GM19043 (cell line): ENCODE data around the gene PNMT.

Experiments
- ATAC-seq: cut with Tn5 transposase; IDR thresholded peaks from one replicate; pipeline ENCODE4 v1.9.1; 2021; ENCODE audit warnings: low read depth; ENCODE audit not compliant: unreplicated experiment

The PNMT gene

GRCh38 chr17:39652587-39653315 lies 15.5 kb upstream of the PNMT start:
- ATAC-seq, result no peak

GRCh38 chr17:39653316-39653661 lies 15.0 kb upstream of the PNMT start:
- ATAC-seq, result no peak

DNA sequence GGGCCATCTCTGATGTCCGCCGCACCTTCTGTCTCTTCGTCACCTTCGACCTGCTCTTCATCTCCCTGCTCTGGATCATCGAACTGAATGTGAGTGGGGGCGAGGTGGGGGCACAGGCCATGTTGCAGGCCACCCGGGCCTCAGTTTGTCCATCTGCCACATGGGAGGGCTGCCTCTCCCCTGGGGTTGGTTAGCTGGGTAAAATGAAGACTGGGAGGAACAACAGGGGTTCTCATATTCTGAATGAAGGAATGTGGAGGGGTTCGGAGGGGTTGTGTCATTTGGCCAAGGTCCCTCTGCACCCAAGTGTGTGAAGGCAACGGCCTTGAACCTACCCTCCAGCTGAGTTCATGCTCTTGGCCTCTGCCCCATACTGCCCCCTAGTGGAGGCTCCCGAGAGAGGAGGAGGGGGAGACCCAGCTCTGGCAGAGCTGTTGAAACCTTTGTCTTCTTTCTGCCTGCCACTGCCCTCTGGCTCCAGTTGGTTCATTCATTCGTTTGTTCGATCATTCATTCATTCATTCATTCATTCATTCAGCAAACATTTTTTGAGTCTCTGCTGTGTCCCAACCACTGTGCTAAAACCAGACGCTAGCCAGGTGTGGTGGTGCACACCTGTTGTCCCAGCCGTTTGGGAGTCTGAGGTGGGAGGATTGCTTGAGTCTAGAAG lies 14.5 kb upstream of the PNMT start:
- ATAC-seq, result no peak

- no peak for ATAC-seq
Measured at GRCh38 chr17:39655105-39655504, 13.1 kb upstream of the PNMT start.

GRCh38 chr17:39658346-39658745 lies 9.9 kb upstream of the PNMT start:
- ATAC-seq, result no peak

DNA sequence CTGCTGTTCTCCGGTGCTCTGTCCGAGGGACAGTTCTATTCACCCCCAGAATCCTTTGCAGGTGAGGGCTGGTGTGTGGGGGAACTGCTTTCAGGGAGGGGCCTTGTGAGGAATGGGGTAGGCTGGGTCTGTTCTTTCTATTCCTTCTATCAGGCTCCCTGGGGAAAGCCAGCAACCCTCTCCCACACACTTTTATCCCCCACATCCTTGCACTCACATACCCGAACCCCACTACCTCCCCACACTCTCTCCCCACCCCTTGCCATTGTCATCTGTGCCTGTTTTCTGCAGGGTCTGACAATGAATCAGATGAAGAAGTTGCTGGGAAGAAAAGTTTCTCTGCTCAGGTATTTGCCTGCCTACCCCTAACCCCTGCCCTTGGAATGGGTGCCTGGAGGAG lies 9.5 kb upstream of the PNMT start:
- ATAC-seq, result no peak

- no peak for ATAC-seq
Measured at GRCh38 chr17:39659279-39660010, 8.8 kb upstream of the PNMT start.

- ATAC-seq, result no peak
Measured at GRCh38 chr17:39660011-39660360, 8.3 kb upstream of the PNMT start.

GRCh38 chr17:39660397-39661385 lies 7.6 kb upstream of the PNMT start:
- ATAC-seq, result no peak

GRCh38 chr17:39661744-39662541 lies 6.3 kb upstream of the PNMT start:
- no peak for ATAC-seq

GRCh38 chr17:39662551-39663339 lies 5.5 kb upstream of the PNMT start:
- ATAC-seq, result no peak

DNA sequence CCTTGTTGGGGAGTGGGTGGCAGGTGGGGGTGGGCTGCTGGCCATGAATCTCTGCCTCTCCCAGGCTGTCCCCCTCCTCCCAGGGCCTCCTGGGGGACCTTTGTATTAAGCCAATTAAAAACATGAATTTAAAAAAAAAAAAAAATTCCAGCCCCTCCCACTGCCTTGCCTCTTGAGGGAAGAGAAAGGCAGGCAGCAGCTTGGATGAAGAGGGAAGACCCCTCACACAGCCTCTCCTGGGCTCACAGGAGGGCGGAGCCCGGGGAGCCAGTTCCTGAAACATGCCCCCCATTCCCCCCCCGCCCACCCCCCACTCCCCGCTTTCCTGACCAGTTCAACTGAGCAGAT lies 4.9 kb upstream of the PNMT start:
- ATAC-seq, result no peak

DNA sequence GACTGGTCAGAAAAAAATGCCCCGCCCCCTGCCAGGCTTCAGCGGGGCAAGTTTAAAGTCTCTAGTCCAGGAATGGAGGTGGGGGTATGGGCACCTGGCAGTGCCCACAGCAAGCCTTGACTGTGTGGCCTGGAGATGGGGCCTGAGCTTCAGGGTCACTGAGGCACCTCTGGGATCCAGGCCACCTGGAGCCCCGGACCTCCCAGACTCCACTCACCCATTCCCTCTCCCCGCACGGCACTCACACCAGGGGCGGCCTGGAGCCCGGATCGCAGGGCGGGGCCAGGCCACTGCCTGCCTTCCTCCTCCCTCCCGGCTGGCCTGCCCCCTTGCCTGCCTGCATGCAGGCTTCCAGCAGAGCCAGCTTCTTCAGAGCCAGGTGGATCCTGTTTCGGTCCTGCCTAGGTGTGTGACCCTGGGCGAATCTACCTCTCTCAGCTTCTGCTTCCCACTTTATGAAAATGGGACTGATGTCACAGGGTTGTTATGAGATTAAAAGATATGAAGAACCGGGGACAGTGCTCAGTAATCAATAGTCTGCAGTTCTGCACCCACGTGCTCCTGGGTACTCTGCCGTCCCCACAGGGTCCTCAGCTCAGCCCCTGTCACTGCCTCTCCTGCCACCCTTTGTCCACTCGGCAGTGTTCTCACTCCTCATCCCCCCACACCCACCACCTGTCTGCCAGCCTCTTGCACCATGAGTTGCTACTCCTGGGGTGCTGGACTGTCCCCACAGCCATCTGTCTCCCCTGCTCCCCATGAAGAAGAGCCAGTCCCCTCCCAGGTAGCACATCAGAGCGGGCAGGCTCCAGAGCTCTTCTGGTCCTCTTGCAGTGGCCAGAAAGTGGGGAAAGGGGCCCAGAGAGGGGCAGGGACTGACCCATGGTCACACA lies 4.3 kb upstream of the PNMT start:
- no peak for ATAC-seq

DNA sequence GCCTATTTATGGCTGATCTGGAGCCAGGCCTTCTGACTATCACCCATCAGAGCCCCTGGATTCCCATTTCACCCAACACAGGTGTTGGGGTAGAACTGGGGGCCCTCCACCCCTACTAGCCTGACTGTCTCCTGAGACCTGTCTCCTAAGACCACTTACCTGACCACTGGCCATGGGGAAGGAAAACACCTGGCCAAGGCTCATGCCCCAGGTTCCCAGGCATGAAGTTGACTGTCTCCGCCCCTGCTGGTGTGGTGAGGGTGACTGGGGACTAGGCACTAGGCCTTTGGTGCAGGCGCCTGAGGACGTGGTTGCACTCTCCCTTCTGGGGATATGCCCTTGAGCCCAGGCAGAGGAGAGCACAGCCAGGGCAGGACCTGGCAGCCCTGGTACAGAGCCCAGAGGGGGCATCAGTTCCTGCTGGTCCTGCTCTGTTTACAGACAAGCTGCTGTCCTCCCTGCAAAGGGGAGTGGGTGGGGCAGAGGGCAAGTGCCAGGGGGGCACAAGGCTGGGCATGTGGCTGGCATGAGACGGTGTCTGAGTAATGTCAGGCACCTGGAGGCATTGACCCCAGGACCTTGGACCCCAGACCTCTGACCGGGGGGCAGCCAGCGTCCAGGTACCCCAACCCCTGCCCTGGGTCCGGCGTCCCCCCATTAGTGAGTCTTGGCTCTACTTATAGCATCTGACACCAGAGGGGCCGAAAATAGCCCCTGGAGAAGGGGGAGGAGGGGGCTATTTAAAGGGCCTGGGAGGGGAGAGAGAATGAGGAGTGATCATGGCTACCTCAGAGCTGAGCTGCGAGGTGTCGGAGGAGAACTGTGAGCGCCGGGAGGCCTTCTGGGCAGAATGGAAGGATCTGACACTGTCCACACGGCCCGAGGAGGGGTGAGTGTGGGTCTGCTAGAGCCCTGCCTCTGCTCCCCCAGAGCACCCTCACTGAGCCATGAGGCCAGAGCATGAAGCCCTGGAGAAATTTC lies 3.4 kb upstream of the PNMT start, which contains the start of gene TCAP:
Gene TCAP, plus strand, starts transcription at position 769 of the 981 bp plus-strand sequence. Its CDS starts 11 bp downstream, at position 780.
- ATAC-seq, result no peak

DNA sequence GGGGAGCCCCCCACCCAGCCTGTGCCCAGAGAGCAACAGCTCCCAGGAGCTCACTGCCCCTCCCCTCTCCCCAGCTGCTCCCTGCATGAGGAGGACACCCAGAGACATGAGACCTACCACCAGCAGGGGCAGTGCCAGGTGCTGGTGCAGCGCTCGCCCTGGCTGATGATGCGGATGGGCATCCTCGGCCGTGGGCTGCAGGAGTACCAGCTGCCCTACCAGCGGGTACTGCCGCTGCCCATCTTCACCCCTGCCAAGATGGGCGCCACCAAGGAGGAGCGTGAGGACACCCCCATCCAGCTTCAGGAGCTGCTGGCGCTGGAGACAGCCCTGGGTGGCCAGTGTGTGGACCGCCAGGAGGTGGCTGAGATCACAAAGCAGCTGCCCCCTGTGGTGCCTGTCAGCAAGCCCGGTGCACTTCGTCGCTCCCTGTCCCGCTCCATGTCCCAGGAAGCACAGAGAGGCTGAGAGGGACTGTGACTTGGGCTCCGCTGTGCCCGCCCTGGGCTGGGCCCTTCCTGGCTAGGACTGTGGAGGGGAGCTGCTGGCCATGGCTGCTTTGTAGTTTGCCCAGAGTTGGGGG lies 2.5 kb upstream of the PNMT start:
- no peak for ATAC-seq

DNA sequence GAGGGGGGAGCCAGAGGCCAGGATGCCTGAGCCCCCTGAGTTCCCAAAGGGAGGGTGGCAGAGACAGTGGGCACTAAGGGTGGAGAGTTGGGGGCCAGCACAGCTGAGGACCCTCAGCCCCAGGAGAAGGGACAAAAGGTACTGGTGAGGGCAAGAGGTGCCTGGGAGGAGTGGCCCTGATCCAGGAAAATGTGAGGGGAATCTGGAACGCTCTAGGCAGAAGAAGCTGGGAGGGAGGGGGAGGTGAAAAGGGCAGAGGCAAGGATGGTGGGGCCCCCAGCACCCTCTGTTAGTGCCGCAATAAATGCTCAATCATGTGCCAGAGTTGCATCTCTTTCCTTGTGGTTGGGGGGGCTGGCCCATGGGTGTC lies 2.0 kb upstream of the PNMT start:
- ATAC-seq, result no peak
